Stimulated activated CD8-positive, alpha-beta memory T cell treated with anti-CD3 and anti-CD28 coated beads, Interleukin-4, amount 100 ng/mL, for 24 hours (primary cell): ENCODE results near the gene SLC39A12.

ENCODE experiments used
- DNase-seq: peaks from one replicate; pipeline ENCODE4 v3.0.0-alpha.2; 2020; ENCODE audit warnings: low read depth

The SLC39A12 gene

GRCh38 chr10:18059826-18060559, 108.3 kb downstream of the SLC39A12 start:
- DNase-seq: no peak

GRCh38 chr10:18066947-18067346, 115.2 kb downstream of the SLC39A12 start:
- no peak for DNase-seq

- DNase-seq: no peak
These were observed 116.7 kb downstream of the SLC39A12 start for GRCh38 chr10:18068401-18068800.

DNA sequence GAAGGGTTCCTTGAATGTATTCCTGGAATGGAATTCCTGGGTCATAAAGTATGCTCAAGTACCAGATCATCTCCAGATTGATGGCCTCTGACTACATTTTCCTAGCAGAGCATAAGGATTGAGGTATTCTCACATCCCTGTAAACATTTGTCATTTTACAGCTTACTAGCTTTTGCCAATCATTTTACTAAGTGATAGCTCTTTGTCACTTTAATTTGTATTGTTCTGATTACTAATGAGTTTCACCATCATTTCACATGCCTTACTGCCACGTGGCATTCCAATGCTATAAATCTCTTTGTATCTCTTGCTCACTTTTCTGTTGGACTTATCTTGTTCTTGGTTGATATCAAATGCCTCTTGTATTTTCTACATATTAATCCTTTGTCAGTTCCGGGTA, 119.9 kb downstream of the SLC39A12 start:
- no peak for DNase-seq

- no peak for DNase-seq
These were observed 121.6 kb downstream of the SLC39A12 start for GRCh38 chr10:18073314-18073713.

DNA sequence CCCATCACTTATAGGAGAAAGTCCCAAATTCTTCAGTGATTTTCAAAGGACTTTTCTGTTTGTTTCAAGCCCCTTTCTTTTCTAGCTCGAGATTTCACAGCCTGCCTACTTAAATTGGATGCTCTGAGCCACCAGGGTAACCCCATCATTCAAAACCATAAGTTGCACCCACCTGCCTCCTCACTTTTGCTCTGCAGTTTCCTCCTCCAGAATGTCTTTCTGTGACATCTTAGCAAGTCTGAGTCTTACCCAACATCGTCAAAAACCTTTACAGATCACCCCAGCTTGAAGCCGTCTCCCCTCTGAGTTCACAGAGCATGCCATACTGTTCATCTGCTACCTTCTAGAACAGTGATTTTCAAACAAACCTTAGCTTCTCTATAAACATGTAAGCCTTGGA, 124.2 kb downstream of the SLC39A12 start:
- DNase-seq: no peak

GRCh38 chr10:18079665-18080295, 128.1 kb downstream of the SLC39A12 start:
- DNase-seq: no peak

DNA sequence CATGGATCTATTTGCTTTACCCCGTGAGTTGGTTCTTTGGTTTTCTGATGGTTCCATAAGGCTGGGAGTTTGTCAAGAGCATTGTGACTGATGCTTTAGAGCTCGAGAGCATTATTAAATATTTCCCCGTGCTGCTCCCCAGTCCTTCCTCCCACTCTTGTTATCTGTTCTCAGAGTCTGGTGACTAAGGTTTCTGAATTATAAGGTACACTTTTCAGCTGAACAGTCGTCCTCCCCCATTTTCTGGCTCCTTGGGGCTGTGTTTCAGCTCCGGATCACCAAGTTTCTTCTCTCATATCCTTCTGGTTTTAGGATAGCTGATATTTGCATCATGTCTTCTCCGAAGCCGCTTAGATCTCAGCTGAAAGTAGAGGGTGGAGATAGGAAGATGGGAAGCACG, 130.7 kb downstream of the SLC39A12 start:
- DNase-seq: no peak

DNA sequence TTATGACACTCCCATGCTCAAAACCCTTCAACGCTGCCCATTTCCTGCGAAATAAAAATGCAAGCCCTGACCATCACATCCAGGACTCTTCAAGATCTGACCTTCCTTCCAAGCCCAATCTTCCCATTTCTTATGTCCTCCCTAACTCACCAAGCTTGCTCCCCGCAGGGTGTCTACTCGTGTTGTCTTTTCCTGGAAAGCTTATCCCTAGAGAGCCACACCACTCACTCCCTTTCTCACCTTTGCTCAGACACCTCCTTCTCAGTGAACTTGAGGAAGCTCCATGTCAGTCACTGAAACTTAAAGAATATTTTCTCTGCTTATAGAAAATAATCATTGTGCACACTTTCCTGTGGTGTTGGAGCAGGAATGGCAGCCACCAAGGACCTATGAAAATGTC, 134.1 kb downstream of the SLC39A12 start:
- no peak for DNase-seq

DNA sequence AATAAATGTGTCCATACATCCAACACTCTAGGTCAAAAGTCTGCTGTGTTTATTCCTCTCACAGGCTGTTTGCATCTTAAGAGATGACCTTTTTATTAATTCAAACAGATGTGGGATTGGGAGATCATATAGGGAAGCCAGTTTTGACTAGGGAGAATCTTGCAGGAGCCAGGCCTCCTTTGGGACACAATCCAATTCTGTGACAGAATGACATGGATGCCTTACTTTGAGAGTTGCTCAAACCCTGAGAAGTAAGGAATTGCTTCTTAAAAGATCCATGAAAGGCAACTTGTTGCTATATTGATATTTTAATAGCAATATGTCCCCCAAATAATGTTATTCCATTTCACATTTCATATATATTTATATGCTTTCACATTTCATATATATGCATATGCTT, 135.0 kb downstream of the SLC39A12 start:
- DNase-seq: no peak

DNA sequence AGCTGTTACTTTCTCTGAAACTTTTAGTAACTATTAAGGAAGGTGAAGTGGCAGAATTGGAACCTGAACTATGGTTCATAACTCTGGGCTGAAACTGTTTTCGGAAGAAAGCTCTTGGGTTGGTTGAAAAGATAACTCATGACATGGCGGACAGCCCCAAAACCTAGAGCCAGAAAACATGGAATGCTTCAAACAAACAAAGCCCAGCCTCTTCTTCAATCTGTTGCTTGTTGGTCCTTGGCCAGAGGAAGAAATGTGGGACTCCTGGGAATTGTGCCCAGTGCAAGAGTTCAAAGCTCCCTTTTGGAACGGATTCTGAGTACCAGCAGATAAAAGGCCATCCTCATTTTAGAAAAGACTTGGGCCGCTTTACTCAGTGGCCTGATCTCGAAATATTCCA, 135.6 kb downstream of the SLC39A12 start:
- DNase-seq: no peak
